ENCODE data around the gene TSPAN8.

Gene TSPAN8

GRCh38 chr12:71092290-71092689, 65.5 kb downstream of the TSPAN8 start:
- no peak for DNase-seq (ENCODE audit: extremely low read depth, low read depth)

GRCh38 chr12:71090971-71091370, 66.8 kb downstream of the TSPAN8 start:
- TF ChIP-seq CTCF (IDR thresholded peaks at IDR 0.05; ENCODE audit: low read depth, low read length, missing control alignments): no peak

More at GRCh38 chr12:71092290-71092689, 65.5 kb downstream of the TSPAN8 start:
- H3K4me3 ChIP-seq (replicated peaks; ENCODE audit: low read depth, low read length): no peak overlapping the region
- TF ChIP-seq CTCF (IDR thresholded peaks at IDR 0.05; ENCODE audit: low read depth, low read length, missing control alignments): no peak

GRCh38 chr12:71085575-71085974, 72.2 kb downstream of the TSPAN8 start:
- TF ChIP-seq CTCF (IDR thresholded peaks at IDR 0.05; ENCODE audit: low read depth, low read length, missing control alignments): no peak
- DNase-seq (ENCODE audit: extremely low read depth, low read depth): no peak
- H3K4me3 ChIP-seq (replicated peaks; ENCODE audit: low read depth, low read length): no peak overlapping the region

More at GRCh38 chr12:71090971-71091370, 66.8 kb downstream of the TSPAN8 start:
- no peak for DNase-seq (ENCODE audit: extremely low read depth, low read depth)
- no peak overlapping the region for H3K4me3 ChIP-seq (replicated peaks; ENCODE audit: low read depth, low read length)

- TF ChIP-seq CTCF (IDR thresholded peaks at IDR 0.05; ENCODE audit: low read depth, low read length, missing control alignments): no peak
- DNase-seq (ENCODE audit: extremely low read depth, low read depth): no peak
- no peak overlapping the region for H3K4me3 ChIP-seq (replicated peaks; ENCODE audit: low read depth, low read length)
Observed at GRCh38 chr12:71075743-71076142, 82.1 kb downstream of the TSPAN8 start.

Data from HFF-Myc (cell line).